ENCODE data around the gene PDGFRB. TPM values are rescaled to one million over a fixed set of nuclear protein-coding genes. Genes with fewer than 3 reads are reported as not detected.

The PDGFRB gene
- total RNA-seq, 4 donors from 2014 or later = 20.2 to 56.3 (median 28.3) TPM

DNA sequence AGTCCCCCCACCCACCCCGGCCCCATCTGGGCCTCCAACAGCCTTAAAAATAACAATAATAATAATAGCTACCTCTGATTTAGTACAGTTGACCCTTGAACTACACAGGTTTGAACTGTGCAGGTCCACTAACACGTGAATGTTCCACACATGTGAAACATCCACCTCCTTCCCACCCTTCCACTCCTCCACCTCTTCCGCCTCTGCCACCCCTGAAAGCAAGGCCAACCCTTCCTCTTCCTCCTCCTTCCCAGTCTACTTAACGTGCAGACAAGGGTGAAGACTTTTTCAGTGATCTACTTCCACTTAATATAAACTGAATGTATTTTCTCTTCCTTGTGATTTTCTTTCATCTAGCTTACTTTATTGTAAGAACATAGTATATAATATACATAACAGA, 10.8 kb downstream of the PDGFRB start:
- H3K9me3 ChIP-seq = no peaks in the 10 kb centered on the region
- no peaks in the 10 kb centered on the region for H3K36me3 ChIP-seq
- intact Hi-C loops (cut with DNase I; ENCODE audit: low total_unique reads) = no loop called here
- H3K4me3 ChIP-seq = no peak overlapping the region
- H3K4me1 ChIP-seq = peaks cover 13 to 47% (median 38%) of the 10 kb centered on the region in 4 donors
- peak overlapping the region; percentile 74 to 89 (median 84) for H3K27ac ChIP-seq
- 39 to 52% methylated on average over 3 to 4 of the region's 4 CpGs for WGBS, 2 donors (ENCODE audit: low coverage in 1 of 2)
- TF ChIP-seq POLR2A (IDR thresholded peaks at IDR 0.05) (no peak), POLR2AphosphoS5 (IDR thresholded peaks at IDR 0.05) (no peak), CTCF (IDR thresholded peaks at IDR 0.05) (no peak), EP300 (IDR thresholded peaks at IDR 0.05; ENCODE audit: low read depth) (no peak)
- in situ Hi-C loops (cut with MboI; ENCODE audit: low pct_ligation_motif_present in 1 of 4, low pct_unique_long_range_greater_than_20kb in 1 of 4, low sequenced_read_pairs in 3 of 4) = loop anchor here in 2 of 4 donors (25.0 kb wide), 1 partner anchor 292 kb away; the partner anchor contains the start of gene RPS14 (in 2 of the 2)
- no peak for DNase-seq
- H3K27me3 ChIP-seq = no peaks in the 10 kb centered on the region

DNA sequence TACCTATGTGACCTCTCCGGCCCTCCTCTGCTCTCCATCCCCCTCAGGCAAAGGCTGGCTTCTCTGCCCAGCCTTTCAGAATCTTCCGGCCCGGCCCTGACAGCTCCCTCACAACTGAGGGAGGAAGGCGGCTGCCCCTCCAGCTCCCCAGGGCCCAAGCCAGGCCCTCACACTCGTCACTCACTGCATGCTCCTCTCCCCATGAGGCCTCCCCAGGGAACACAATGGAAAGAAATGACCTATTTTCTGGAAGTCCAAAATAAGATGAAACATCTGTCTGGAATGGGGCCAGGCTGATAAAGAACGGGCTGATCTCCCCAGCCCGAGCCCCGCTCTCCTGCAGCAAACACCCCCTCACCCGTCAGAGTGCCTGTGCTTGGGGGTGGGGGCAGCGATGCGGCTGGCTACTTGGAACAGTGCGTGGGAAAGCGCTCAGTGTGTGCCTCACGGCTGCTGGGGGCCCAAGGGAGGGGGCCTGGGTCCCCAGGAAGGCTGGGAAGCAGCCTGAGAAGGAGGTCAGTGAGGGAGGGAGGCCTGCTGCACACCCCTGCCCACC, 11.3 kb downstream of the PDGFRB start:
- Histone ChIP-seq H3K27me3 (no peaks in the 10 kb centered on the region), H3K27ac (peak overlapping the region; percentile 74 to 89 (median 84)), H3K9me3 (no peaks in the 10 kb centered on the region), H3K36me3 (no peaks in the 10 kb centered on the region), H3K4me3 (no peak overlapping the region), H3K4me1 (peaks cover 19 to 51% (median 43%) of the 10 kb centered on the region in 4 donors)
- TF ChIP-seq POLR2A (IDR thresholded peaks at IDR 0.05) = no peak
- TF ChIP-seq EP300 (IDR thresholded peaks at IDR 0.05; ENCODE audit: low read depth) = peak; percentile 16
- TF ChIP-seq CTCF (IDR thresholded peaks at IDR 0.05) = no peak
- TF ChIP-seq POLR2AphosphoS5 (IDR thresholded peaks at IDR 0.05) = peak in 1 of 3 donors; percentile 13
- intact Hi-C loops (cut with DNase I; ENCODE audit: low total_unique reads) (no loop called here), in situ Hi-C loops (cut with MboI; ENCODE audit: low pct_ligation_motif_present in 1 of 4, low pct_unique_long_range_greater_than_20kb in 1 of 4, low sequenced_read_pairs in 3 of 4) (loop anchor here in 2 of 4 donors (25.0 kb wide), 1 partner anchor 293 kb away; the partner anchor contains the start of gene RPS14 (in 2 of the 2))
- WGBS, 2 donors (ENCODE audit: low coverage in 1 of 2) = 67 to 76% methylated on average over 5 to 13 of the region's 14 CpGs
- no peak for DNase-seq

- intact Hi-C loops (cut with DNase I; ENCODE audit: low total_unique reads) (no loop called here), in situ Hi-C loops (cut with MboI; ENCODE audit: low pct_ligation_motif_present in 1 of 4, low pct_unique_long_range_greater_than_20kb in 1 of 4, low sequenced_read_pairs in 3 of 4) (loop anchor here in 2 of 4 donors (25.0 kb wide), 1 partner anchor 294 kb away; the partner anchor contains the start of gene RPS14 (in 2 of the 2))
- Histone ChIP-seq H3K27ac (peak overlapping the region; percentile 74 to 89 (median 84)), H3K27me3 (no peaks in the 10 kb centered on the region), H3K36me3 (no peaks in the 10 kb centered on the region), H3K4me1 (peaks cover 26 to 59% (median 49%) of the 10 kb centered on the region in 4 donors), H3K4me3 (no peak overlapping the region), H3K9me3 (no peaks in the 10 kb centered on the region)
- peak; percentile 64 for DNase-seq
- 70 to 73% methylated on average over 4 to 20 of the region's 20 CpGs for WGBS, 2 donors (ENCODE audit: low coverage in 1 of 2)
- TF ChIP-seq EP300 (IDR thresholded peaks at IDR 0.05; ENCODE audit: low read depth) (no peak), POLR2A (IDR thresholded peaks at IDR 0.05) (no peak), CTCF (IDR thresholded peaks at IDR 0.05) (no peak), POLR2AphosphoS5 (IDR thresholded peaks at IDR 0.05) (no peak)
Measured at GRCh38 chr5:150143350-150144245, 12.0 kb downstream of the PDGFRB start.

GRCh38 chr5:150142959-150143349, 12.7 kb downstream of the PDGFRB start:
- intact Hi-C loops (cut with DNase I; ENCODE audit: low total_unique reads) (no loop called here), in situ Hi-C loops (cut with MboI; ENCODE audit: low pct_ligation_motif_present in 1 of 4, low pct_unique_long_range_greater_than_20kb in 1 of 4, low sequenced_read_pairs in 3 of 4) (loop anchor here in 2 of 4 donors (25.0 kb wide), 1 partner anchor 294 kb away; the partner anchor contains the start of gene RPS14 (in 2 of the 2))
- H3K4me1 ChIP-seq = peaks cover 33 to 65% (median 55%) of the 10 kb centered on the region in 4 donors
- DNase-seq = peak; percentile 36
- H3K9me3 ChIP-seq = no peaks in the 10 kb centered on the region
- no peaks in the 10 kb centered on the region for H3K27me3 ChIP-seq
- no peak overlapping the region for H3K4me3 ChIP-seq
- TF ChIP-seq POLR2A (IDR thresholded peaks at IDR 0.05) (no peak), POLR2AphosphoS5 (IDR thresholded peaks at IDR 0.05) (peak in 2 of 3 donors; percentile 57 to 71), EP300 (IDR thresholded peaks at IDR 0.05; ENCODE audit: low read depth) (peak; percentile 4)
- H3K27ac ChIP-seq = peak overlapping the region; percentile 74 to 89 (median 84)
- no peaks in the 10 kb centered on the region for H3K36me3 ChIP-seq
- WGBS, 2 donors (ENCODE audit: low coverage in 1 of 2) = 73 to 87% methylated on average over 3 to 4 of the region's 4 CpGs
